ENCODE results near the gene MBTD1. TPM values are rescaled to one million over a fixed set of nuclear protein-coding genes. Genes with fewer than 3 reads are reported as not detected.

The MBTD1 gene
- total and polyA plus RNA-seq, 2 experiments from 2014 or later: 19.1 to 63.9 TPM

DNA sequence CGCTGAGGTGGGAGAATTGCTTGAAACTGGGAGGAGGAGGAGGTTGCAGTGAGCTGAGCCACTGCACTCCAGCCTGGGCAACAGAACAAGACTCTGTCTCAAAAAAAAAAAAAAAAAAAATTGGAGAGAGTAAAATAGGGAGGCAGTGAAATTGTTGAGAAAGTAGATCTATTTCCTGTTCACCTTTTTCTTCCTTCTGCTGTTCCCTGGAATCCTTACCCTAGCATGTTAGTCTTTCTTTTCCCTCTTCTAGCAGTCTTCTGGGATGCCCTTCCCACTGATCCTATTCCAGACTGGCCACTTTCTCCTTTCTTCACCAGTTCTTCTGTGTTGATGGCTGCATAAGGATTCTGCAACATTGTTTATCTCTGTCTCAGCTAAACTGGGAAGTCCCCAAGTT, 90.5 kb downstream of the MBTD1 start (continued):
- TF ChIP-seq REST (IDR thresholded peaks at IDR 0.05; ENCODE audit: unreplicated experiment) (no peak), EZH2phosphoT487 (IDR thresholded peaks at IDR 0.05; ENCODE audit: unreplicated experiment) (no peak), ZNF331 (CRISPR knock-in tag; IDR thresholded peaks at IDR 0.05; ENCODE audit: low read depth) (no peak), POLR2AphosphoS5 (IDR thresholded peaks at IDR 0.05; ENCODE audit: low read depth) (no peak), STAT1 (IDR thresholded peaks at IDR 0.05; ENCODE audit: unreplicated experiment) (no peak), NANOG (IDR thresholded peaks at IDR 0.05; ENCODE audit: borderline replicate concordance) (no peak), JUNB (IDR thresholded peaks at IDR 0.05; ENCODE audit: unreplicated experiment) (no peak), EZH2 (IDR thresholded peaks at IDR 0.05; ENCODE audit: low read depth, unreplicated experiment) (no peak), ETS1 (IDR thresholded peaks at IDR 0.05) (no peak)
- TF ChIP-seq, protein P1, sequence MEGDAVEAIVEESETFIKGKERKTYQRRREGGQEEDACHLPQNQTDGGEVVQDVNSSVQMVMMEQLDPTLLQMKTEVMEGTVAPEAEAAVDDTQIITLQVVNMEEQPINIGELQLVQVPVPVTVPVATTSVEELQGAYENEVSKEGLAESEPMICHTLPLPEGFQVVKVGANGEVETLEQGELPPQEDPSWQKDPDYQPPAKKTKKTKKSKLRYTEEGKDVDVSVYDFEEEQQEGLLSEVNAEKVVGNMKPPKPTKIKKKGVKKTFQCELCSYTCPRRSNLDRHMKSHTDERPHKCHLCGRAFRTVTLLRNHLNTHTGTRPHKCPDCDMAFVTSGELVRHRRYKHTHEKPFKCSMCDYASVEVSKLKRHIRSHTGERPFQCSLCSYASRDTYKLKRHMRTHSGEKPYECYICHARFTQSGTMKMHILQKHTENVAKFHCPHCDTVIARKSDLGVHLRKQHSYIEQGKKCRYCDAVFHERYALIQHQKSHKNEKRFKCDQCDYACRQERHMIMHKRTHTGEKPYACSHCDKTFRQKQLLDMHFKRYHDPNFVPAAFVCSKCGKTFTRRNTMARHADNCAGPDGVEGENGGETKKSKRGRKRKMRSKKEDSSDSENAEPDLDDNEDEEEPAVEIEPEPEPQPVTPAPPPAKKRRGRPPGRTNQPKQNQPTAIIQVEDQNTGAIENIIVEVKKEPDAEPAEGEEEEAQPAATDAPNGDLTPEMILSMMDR (conservative IDR thresholded peaks at IDR 0.05; ENCODE audit: low read depth in 2 of 2): no peak

GRCh38 chr17:51166987-51167931, 92.6 kb downstream of the MBTD1 start:
- TF ChIP-seq, protein P1 (conservative IDR thresholded peaks at IDR 0.05; ENCODE audit: low read depth in 2 of 2): peak; percentile 68 to 70
- TF ChIP-seq EZH2phosphoT487 (IDR thresholded peaks at IDR 0.05; ENCODE audit: unreplicated experiment): no peak
- ATAC-seq (peak; percentile 36), DNase-seq (ENCODE audit: low spot score) (peak; percentile 66)
- H3K4me3 ChIP-seq: peak overlapping the region; percentile 92
- H3K4me2 ChIP-seq: peak overlapping the region; percentile 81
- H3K4me1 ChIP-seq (ENCODE audit: insufficient read depth): peaks cover 4% of the 10 kb centered on the region
- H3K79me2 ChIP-seq (replicated peaks; ENCODE audit: insufficient read depth): peaks cover 28% of the 10 kb centered on the region
- peaks cover 19% of the 10 kb centered on the region for H3K4me1 Mint-ChIP-seq
- H4K20me1 ChIP-seq (replicated peaks; ENCODE audit: insufficient read depth): peaks cover 21% of the 10 kb centered on the region
- H3K4me3 Mint-ChIP-seq: peak overlapping the region; percentile 93
- peaks cover 42% of the 10 kb centered on the region for H3F3A ChIP-seq (replicated peaks; ENCODE audit: low read depth)
- H3K27me3 Mint-ChIP-seq (ENCODE audit: insufficient read depth, low read depth, poor library complexity): peaks cover 12% of the 10 kb centered on the region
- H3K27me3 ChIP-seq (ENCODE audit: insufficient read depth): no peaks in the 10 kb centered on the region
- peak overlapping the region; percentile 50 for H3K27ac Mint-ChIP-seq
- H2AFZ ChIP-seq: no peak overlapping the region
- H3K36me3 ChIP-seq (ENCODE audit: insufficient read depth): peaks cover 53% of the 10 kb centered on the region
- peak overlapping the region; percentile 59; the same call in 1 of the 2 replicates for H3K27ac ChIP-seq (ENCODE audit: low read depth)
- H3K36me3 Mint-ChIP-seq (ENCODE audit: low read depth): peaks cover 73% of the 10 kb centered on the region
- H3K9me3 Mint-ChIP-seq: no peaks in the 10 kb centered on the region
- H3K9me2 ChIP-seq (ENCODE audit: insufficient read depth): no peaks in the 10 kb centered on the region
